Right lobe of liver (tissue), 4 donors: Measurements from ENCODE around the gene PPID.

Experiments
- POLR2A ChIP-seq: fragments of 450-650 bp; IDR thresholded peaks from one replicate; pipeline ENCODE4 v1.6.1; 2017; ENCODE audit warnings: antibody characterized with exemption, mild to moderate bottlenecking
- TF ChIP-seq, protein P1 (sequence below), 4 donors: fragments of 200-600 bp in 3 of 4; fragments of 450-650 bp in 1 of 4; IDR thresholded peaks; one replicate each; pipeline versions ENCODE4 v1.5.1 to v1.8.0; 2016 to 2022; ENCODE audit warnings: antibody characterized with exemption in 4 of 4, mild to moderate bottlenecking in 2 of 4
- donor health status: DM: no; HTN: no; CAD: no.
- donor health status: DM: no; HTN: no; CAD: no.
- donor health status: DM: no; HTN: yes; CAD: no.

DNA sequence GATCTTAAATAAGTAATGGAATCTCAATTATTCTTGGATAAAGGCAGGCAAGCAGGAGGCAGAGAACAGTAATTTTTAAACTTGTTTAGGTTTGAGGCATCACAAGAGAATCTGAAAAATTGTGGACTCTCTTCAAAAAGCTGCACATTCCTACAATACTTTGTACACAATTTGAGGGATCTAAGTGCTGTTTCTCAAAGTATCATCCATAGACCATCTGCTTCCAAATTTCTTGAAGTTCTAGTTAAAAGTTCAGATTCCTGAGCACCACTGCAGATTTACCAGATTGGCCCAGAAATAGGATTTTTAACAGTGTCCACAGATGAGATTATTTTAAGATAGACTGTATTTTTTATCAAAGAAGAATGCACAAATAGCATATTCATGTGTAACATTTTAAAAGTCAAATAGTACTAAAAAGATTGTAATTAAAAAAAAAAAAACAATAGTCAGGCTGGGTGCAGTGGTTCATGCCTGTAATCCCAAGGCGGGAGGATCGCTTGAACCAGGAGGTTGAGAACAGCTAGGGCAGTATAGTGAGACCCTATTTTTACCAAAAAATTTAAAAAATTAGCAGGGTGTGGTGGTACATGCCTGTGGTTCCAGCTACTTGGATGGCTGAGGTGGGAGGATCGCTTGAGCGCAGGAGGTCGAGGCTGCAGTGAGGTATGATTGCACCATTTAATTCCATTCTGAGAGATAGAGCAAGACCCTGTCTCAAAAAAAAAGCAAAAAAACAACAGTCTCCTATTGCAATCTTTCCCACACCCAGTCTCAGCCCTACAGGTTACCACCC, 31.4 kb upstream of the PPID start:
- TF ChIP-seq, protein P1, sequence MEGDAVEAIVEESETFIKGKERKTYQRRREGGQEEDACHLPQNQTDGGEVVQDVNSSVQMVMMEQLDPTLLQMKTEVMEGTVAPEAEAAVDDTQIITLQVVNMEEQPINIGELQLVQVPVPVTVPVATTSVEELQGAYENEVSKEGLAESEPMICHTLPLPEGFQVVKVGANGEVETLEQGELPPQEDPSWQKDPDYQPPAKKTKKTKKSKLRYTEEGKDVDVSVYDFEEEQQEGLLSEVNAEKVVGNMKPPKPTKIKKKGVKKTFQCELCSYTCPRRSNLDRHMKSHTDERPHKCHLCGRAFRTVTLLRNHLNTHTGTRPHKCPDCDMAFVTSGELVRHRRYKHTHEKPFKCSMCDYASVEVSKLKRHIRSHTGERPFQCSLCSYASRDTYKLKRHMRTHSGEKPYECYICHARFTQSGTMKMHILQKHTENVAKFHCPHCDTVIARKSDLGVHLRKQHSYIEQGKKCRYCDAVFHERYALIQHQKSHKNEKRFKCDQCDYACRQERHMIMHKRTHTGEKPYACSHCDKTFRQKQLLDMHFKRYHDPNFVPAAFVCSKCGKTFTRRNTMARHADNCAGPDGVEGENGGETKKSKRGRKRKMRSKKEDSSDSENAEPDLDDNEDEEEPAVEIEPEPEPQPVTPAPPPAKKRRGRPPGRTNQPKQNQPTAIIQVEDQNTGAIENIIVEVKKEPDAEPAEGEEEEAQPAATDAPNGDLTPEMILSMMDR (IDR thresholded peaks at IDR 0.05) = no peak
- no peak for TF ChIP-seq POLR2A
